Activated CD4-positive, alpha-beta T cell treated with anti-CD3 and anti-CD28 coated beads, Interleukin-2, amount 50 U/mL, for 4 hours (primary cell): Measurements from ENCODE around the gene BRAF.
A peak's percentile ranks its signal among the peaks of the same experiment; 100 is the strongest.
"Not testable (repeated sequence)": the region's sequence is repeated elsewhere in the genome, so short reads cannot be mapped to it uniquely, and the experiment has no call there.

Experiments used
- DNase-seq, 2 experiments: peaks; one replicate each; pipeline ENCODE4 v3.0.0-alpha.2; 2020

The BRAF gene

GRCh38 chr7:140698477-140698876 is 226.3 kb downstream of the BRAF start:
- no peak for DNase-seq

DNA sequence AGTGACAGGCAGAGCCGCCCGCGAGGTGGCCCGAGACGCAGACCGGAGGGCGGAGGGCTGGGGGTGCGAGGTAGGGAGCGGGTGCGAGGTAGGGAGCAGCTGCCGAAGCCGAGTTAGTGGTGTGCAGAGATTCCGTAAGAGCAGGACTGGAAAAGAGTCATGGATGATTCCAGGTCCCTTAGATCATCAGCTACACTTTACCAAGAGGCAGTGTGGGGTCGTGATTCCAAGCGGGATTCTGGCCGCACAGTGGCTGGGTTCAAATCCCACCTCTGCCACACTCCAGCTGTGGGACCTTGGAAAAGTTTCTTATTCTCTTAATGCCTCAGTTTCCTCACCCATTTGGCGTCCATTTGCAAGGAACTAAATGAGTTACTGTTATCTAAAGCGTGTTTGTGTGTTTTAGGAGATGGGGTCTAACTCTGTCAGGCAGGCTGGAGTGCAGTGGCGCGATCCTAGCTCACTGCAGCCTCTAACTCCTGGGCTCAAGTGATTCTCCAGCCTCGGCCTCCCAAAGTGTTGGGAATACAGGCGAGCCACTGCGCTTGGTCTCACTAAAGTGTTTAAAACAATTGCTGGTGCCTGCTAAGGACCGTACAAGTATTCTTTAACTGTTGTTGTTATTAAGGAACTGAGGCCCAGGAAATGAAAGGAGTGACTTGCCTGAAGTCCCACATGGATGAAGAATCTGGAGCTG is 227.1 kb downstream of the BRAF start:
- DNase-seq: no peak

DNA sequence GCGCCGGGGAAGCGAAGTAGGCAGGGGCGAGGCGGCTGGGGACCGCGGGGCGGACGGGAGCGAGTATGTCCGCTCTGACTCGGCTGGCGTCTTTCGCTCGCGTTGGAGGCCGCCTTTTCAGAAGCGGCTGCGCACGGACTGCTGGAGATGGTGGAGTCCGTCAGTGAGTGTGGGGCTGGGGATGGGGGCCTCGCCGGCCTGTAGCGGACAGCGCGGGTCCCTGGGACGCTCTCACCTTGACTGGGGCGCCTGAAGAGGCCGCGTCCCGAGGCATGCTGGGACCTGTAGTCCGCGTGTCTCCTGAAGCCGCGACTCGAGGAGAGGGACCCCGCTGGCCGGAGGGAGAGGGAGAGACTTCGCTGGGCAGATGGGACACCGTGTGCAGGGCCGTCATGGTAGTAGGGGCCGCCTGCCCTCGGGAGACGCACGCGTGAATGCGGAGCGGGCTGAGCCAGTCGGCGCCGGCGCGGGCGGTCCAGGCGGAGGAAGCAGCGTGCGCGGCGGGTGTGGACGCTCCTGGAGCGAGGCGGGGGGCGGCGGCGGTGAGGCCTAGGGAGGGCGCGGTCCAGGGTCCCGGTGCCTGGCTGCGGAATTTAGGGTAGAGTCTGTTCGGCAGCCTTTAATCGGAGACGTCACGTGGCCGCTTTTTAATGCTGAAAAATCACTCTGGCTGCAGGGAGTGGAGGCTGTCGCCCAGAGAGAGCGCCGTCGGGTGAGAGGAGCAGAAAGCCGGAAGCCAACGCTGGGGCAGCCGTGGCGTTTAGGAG is 227.9 kb downstream of the BRAF start, which contains the start of gene NDUFB2:
NDUFB2 (plus strand) TSS at position 29 of the 767 bp plus-strand sequence; CDS start at position 66, 37 bp downstream.
- peak; percentile 42 to 50 for DNase-seq

GRCh38 chr7:140696024-140696679 is 228.6 kb downstream of the BRAF start:
- DNase-seq: peak; percentile 94 to 95

DNA sequence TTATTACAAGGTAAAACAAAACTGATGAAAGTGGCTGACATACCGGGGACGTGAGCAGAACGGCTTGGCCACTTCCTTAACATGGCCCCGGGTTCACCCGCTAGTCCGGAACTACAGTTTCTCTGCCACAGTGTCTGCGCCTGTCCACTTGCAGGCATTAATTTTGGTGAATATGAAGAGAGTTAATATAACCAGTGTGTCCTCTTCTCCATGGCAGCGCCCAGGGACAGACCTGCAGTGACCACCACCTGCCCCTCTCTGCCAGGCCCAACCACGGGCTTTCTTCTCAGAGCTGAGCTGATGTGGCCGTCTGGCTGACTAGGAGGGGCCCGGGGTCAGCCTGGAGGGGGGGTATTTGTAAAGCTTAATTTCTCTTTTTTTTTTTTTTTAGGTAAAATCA is 229.3 kb downstream of the BRAF start:
- DNase-seq: no peak

GRCh38 chr7:140694592-140694991 is 230.1 kb downstream of the BRAF start:
- no peak for DNase-seq

- not testable (repeated sequence) for DNase-seq
Observed at GRCh38 chr7:140693849-140694248, 230.9 kb downstream of the BRAF start.

GRCh38 chr7:140691376-140692045 is 233.2 kb downstream of the BRAF start:
- no peak for DNase-seq

DNA sequence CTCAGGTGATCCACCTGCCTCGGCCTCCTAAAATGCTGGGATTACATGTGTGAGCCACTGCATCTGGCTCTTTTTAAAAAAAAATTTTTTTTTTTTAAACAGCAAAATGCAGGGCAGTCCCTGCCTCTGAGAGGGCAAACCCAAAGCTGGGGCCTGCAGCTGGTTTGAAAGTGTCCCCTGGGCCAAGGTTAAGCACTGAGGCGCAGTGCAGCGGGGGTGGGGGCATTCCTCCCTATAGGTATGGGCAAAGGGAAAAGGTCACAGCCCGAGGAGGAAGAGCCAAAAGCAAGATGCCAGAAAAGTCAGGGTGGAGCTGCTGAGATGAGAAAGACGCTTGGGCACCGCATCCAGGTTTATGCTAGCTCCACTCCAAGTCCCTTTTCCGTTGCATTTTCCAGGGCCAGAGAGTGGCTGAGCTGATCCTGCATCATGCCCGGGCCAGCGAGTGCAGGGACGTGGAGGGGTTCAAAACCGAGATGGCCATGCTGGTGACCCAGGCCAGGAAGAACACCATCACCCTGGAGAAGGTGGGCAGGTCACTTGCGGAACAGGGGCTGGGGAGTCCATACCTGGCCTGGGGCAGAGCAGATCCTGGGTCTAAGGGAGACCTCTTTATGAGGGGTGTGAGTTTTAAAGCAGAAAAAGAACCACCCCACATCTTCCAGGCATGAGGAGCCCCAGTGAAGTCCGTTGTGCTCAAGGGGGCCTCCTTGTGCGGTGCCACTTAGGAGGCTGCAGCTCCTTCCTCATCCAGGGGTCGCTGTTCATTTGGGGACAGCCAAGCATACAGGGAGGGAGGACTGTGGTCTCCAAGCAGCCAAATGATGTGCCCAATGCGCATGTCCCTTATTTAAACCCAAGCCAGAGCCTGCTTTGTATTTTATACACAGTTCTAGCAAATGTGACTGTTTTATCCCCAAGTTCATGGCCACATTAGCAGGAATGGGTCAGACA is 235.3 kb downstream of the BRAF start:
- DNase-seq: no peak

DNA sequence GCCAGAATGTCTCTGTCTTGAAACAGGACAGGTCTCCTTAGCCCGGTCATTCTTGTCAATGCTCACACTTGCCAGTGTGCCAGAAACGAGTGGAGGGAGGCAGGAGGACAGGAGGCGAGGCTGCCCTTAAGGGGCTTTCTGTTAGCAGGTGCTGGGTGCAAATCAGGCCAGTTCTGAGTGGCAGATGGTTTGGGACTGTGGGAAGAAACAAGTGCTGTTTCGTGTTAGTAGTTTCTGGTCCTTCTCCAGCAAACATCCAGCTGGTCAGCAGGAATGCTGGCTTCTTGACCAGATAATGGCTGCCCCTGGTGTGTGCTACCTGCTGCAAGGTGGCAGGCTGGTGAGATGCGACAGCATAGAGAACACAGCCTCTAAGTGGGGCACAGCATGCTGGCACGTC is 236.4 kb downstream of the BRAF start:
- no peak for DNase-seq

- DNase-seq: no peak
Observed at GRCh38 chr7:140686921-140687320, 237.8 kb downstream of the BRAF start.

DNA sequence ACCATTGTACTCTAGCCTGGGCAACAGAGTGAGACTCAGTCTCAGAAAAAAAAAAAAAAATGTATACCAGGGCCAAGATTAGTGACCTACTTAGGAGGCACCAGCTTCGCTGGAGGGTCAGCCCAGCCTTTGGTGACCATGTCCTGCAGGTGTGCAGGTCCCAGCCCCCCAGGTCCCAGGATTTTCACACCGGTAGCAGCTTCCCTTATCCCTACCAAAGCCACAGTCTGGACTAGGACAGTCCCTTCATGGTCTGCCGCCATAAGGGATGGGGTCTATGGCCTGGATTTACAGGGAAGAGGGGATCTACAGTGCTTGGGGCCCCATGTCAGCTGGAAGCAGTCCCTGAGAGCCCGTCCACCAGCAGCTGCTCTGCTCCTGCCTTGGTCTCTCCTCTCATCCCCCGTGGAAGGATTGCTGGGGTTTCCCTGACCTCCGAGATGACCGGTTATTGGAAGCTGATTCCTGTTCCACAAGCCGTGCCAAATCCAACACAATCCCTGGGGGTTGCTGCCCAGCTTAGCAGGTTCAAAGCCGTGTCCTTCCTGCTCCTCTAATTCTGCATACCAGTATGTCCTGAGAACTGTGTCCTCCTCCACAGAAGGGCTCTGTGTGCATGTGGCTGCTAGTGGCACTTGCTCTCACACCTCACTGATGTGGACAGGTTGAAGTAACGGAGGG is 239.2 kb downstream of the BRAF start:
- DNase-seq: no peak

DNA sequence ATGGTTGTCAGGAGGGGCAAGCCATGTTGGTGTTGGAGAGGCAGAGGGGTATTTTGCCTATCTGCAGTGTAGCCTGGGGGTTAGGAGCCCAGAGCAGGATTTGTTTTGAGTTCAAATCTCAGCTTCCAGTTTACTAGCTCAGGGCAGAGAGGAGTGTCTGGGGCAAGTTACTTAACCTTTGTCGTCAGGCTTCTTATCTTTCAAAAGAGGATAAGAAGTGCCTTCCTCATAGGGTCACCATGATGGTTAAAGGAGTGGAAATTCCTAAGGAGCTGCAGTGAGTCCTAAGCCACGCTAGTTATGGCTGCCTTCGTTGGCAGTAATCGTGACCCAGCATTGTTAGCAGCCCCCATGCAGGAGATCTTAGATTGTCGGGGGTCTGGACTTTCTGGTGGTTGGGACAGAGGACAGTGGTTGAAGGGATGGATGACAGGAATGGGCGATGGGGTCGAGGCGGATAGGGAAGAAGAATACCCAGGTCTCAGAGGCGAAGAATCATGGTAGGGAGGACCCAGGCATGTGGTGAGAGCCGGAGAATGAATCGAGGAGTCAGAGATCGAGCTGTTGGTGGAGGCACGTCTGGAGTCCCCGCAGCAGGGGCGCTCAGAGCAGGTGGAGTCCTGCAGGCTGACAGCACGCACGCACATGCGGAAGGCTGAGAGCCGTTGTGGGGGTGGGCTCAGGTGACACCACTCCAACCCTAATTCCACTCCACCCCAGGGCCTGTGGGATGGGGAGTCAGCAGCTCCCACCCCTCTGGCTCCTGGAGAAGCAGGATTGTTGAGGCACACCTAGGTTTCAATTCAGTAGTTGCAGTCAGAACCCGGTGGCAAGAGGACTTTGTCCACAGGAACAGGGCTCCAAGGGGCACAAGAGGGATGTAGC is 240.4 kb downstream of the BRAF start:
- DNase-seq: no peak

DNA sequence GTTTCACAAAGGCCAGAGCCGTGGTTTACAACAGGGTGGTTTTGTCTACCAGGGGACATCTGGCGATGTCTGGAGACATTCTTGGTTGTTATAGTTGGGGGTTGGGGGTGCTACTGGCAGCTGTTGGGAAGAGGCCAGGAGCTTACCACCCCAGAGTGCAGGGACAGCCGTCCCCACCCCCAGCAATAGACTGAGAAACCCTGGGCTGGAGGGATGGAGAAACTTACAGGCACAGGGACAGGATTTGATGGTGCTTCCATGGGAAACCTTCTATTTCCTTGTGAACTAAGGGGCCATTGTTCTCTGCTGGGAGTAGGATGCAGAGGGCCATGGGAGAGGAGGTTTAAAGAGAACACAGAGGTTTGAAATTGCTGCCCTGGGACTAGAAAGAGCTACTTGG is 241.1 kb downstream of the BRAF start:
- DNase-seq: no peak

DNA sequence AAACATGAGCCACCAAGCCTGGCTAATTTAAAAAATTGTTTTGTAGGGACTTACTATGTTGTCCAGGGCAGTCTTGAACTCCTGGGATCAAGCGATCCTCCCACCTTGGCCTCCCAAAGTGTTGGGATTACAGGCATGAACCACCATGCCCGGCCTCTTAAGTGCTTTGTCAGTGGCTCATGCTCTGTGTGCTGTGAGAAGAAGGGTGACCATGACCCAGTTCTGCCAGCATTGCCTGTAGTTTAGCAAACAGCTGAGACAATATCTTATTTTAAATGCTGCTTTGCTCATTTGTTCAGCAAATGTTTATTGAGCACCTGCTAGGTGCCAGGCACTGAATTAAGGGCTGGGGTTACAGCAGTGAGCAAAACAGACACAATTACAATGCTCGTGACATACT is 243.0 kb downstream of the BRAF start:
- DNase-seq: no peak

DNA sequence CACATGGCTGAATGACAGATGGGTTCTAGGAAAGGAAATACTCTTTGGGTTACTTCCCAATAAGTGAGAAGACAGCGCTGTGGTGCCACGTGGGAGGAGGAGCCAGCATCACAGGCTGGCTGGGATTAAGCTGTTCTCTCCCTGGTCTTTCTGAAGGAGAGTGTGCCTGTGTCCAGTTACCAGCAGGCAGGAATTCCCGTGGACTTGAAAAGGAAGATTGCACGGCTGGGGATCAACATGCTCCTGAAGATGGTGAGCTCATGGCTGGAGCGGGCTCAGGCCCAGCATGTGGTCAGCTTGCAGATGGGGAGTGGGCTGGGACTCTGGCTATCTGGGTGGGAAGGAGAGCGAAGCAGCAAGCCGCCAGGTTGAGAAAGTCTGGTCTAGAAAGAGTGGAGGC is 243.8 kb downstream of the BRAF start:
- DNase-seq: no peak

- DNase-seq: no peak
Observed at GRCh38 chr7:140679186-140679585, 245.5 kb downstream of the BRAF start.

GRCh38 chr7:140678816-140679130 is 246.0 kb downstream of the BRAF start:
- DNase-seq: no peak

DNA sequence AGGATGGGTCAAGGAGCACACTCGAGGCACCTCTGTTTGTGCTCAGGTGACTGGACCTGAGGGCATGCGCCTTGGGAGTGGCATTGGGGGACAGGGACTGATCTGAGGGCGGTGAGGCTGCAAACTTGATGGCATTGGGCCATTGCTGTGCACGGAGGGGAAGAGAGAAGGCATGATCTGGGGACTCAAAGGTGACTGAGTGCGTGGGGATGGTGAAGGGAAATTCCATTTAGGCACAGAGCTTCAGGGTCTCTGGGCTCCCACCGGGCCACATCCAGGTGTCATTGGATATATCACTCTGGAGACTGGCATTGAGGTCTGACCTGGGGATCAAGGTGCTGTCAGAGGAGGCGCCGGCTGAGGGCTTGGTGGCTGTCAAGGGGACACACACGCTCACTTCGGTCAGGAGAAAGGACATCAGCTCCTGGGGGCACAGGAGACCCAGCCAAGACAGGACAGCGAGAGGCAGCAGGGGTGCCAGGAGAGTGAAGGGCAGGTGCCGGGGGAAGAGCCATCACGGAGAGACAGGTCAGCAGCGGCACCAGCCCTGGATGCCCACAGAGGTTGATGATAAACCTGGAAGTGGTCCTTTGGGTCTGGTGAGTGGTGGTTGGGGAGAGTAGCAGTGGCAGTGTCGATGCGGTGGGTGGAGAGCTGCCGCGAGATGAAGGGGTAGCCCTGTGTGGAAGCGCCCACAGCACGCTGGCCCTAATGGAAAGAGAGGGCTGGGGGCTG is 246.5 kb downstream of the BRAF start:
- no peak for DNase-seq

DNA sequence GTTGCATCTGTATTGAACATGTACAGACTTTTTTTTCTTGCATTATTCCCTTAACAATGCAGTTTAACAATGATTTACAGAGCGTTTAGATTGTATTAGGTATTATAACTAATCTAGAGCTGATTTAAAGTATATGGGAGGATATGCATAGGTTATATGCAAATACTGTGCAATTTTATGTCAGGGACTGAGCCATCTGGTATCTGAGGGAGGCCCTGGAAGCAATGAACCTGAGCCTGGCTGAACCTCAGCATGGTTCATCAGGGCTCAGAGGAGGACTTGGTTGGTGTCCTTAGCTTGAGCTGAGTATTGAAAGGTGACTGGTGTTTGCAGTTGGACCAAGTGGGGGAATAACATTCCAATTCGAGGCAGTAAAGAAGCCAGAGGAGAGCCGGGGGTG is 247.2 kb downstream of the BRAF start:
- DNase-seq: no peak
